ENCODE data around the gene PRKCE.

The PRKCE gene

DNA sequence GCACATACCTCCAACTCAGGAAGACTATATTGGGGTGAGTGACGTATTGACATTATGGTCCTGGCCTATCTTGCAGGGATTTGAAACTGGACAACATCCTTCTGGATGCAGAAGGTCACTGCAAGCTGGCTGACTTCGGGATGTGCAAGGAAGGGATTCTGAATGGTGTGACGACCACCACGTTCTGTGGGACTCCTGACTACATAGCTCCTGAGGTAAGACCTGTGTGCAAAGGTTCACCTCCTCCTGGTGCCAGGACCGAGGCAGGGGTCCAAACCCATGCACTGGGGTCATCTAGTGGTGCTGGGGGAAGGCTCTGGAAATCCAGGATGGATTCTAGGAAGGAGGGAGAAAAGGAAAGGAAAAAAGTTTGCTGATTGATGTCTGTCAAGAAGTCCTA is 493.5 kb downstream of the PRKCE start:
- TF ChIP-seq TAF1 (IDR thresholded peaks at IDR 0.05; ENCODE audit: borderline replicate concordance, low read depth, low read length) (no peak), POLR2A (IDR thresholded peaks at IDR 0.05; ENCODE audit: low read depth, low read length) (no peak), POLR2AphosphoS5 (IDR thresholded peaks at IDR 0.05; ENCODE audit: low read depth, low read length) (no peak)
- no peak for FAIRE-seq
- no peak for DNase-seq (ENCODE audit: insufficient read length)

DNA sequence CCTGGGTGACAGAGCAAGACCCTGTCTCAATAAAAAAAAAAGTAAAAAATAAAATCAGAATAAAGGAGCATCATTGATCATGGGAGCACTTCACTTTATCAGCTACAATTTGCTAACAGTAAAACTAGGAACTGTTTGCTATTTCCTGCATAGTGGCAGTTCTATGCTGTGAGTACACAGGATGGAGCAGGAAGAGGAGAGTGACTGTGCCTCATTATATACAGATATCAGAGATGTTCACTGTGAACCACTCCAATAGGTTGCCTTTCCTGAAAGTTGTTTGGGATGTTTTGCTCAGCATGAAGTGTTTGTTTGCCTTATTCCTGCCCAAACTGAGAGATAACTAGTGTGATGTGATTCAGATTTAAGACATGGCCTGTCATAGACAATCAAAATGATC is 494.4 kb downstream of the PRKCE start:
- FAIRE-seq (no peak), DNase-seq (ENCODE audit: insufficient read length) (no peak)
- TF ChIP-seq TAF1 (IDR thresholded peaks at IDR 0.05; ENCODE audit: borderline replicate concordance, low read depth, low read length) (no peak), POLR2AphosphoS5 (IDR thresholded peaks at IDR 0.05; ENCODE audit: low read depth, low read length) (no peak), POLR2A (IDR thresholded peaks at IDR 0.05; ENCODE audit: low read depth, low read length) (no peak)

DNA sequence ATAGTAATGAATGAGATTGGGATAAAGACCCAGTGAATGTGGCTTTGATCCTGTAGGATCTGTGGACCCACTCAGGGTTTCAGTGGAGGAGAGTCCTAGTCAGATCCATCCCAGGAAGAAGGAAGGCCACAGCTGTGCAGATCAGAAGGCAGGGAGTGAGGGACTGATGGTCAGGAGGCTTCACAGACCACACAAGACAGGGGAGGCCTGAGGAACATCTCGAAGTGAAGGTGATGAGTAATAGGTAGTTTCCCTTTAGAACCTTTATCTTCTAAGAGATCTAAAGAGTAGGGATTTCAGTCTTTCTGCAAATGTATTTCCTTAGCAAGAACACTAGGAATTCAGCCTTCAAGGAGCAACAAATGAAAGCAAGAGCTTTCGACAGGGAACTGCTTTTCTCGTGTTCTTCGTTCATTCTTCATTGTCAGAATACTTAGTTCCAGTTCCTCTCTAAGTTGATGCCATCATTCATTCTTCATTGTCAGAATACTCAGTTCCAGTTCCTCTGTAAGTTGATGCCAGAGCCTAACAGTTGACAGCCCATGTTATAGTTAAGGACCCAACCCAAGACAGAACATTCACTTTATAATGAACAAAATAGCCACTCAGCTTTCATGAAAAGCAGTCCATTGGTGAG is 495.5 kb downstream of the PRKCE start:
- FAIRE-seq (no peak), DNase-seq (ENCODE audit: insufficient read length) (no peak)
- no peak for TF ChIP-seq POLR2A (IDR thresholded peaks at IDR 0.05; ENCODE audit: low read depth, low read length)
- TF ChIP-seq TAF1 (IDR thresholded peaks at IDR 0.05; ENCODE audit: borderline replicate concordance, low read depth, low read length), result no peak
- TF ChIP-seq POLR2AphosphoS5 (IDR thresholded peaks at IDR 0.05; ENCODE audit: low read depth, low read length), result no peak

DNA sequence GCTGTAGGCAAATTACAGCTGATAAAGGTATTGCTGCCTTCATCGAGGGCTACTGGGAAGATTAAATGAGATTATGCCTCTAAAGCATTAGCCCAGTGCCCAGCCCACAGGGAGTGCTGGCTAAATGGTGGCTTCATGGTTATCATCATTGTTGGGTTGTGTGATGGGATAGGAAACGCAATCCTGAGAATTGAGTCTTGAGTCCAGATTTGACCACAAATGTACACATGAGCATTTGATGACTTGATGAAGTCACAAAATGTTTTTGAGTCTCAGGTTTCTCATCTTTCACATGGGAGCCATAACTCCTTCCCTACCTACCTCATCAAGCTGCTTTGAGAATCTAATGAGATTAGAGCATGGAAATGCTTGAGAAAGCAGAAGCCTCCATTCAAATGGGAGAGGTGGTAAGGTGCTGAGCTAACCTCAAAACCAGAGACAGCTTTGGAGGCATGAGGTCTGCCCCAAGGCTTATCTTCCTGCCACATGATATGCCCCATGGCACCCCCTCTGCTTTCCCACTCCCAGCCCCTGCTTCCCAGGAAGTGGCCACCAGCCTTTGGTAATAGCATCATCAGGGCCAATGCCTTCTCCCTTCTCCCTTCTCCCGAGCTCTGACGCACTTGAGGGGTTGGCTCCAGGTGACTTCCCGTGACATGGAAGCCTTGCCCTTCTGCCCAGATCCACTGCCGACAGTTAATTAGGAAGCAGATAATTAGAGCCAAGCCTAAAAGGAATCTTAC is 496.3 kb downstream of the PRKCE start:
- FAIRE-seq (no peak), DNase-seq (ENCODE audit: insufficient read length) (no peak)
- TF ChIP-seq POLR2AphosphoS5 (IDR thresholded peaks at IDR 0.05; ENCODE audit: low read depth, low read length) (no peak), POLR2A (IDR thresholded peaks at IDR 0.05; ENCODE audit: low read depth, low read length) (no peak), TAF1 (IDR thresholded peaks at IDR 0.05; ENCODE audit: borderline replicate concordance, low read depth, low read length) (no peak)

DNA sequence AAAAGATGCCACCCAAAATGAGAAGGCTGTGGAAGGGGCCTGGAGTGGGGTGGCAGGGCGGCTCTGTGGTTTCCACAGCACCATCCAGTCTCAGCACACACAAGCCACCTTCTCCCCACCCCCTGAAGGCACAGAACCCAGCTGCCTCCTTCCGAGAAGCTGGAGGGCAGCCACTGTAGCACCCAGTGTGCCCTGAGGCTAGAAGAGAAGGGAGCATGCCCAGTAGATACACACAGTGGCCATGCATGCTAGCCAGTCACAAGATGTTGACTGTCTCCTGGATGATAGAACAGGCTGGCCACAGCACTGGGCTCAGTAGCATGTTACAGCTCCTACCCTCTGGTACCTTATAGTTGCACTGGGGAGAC is 496.9 kb downstream of the PRKCE start:
- no peak for FAIRE-seq
- DNase-seq (ENCODE audit: insufficient read length), result no peak
- no peak for TF ChIP-seq TAF1 (IDR thresholded peaks at IDR 0.05; ENCODE audit: borderline replicate concordance, low read depth, low read length)
- TF ChIP-seq POLR2AphosphoS5 (IDR thresholded peaks at IDR 0.05; ENCODE audit: low read depth, low read length), result no peak
- TF ChIP-seq POLR2A (IDR thresholded peaks at IDR 0.05; ENCODE audit: low read depth, low read length), result no peak

DNA sequence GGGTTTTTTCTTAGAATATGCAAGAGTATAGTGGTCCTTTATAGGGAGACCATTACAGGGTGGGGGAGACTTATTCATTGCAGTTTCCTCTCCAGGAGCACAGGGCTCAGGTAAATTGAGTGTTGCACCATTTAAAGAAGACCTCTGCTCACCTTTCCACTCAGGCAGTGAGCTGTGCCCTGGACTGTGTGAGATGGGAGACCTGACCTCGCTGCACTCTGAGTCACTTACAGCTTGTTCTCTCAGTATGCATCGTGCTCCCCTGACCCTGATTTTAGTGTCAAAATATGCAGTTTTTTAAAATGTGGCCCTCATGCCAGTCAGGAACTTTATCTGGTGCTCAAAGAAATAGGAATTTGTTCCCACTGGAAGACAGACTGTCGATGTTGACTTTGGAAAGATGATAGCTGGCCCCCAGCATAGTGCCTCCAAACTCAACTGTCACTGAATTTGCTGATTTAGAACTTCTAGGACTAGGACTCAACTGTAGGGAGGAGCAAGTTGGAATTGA is 499.0 kb downstream of the PRKCE start:
- DNase-seq (ENCODE audit: insufficient read length), result no peak
- no peak for FAIRE-seq
- no peak for TF ChIP-seq POLR2AphosphoS5 (IDR thresholded peaks at IDR 0.05; ENCODE audit: low read depth, low read length)
- TF ChIP-seq TAF1 (IDR thresholded peaks at IDR 0.05; ENCODE audit: borderline replicate concordance, low read depth, low read length), result no peak
- TF ChIP-seq POLR2A (IDR thresholded peaks at IDR 0.05; ENCODE audit: low read depth, low read length), result no peak

DNA sequence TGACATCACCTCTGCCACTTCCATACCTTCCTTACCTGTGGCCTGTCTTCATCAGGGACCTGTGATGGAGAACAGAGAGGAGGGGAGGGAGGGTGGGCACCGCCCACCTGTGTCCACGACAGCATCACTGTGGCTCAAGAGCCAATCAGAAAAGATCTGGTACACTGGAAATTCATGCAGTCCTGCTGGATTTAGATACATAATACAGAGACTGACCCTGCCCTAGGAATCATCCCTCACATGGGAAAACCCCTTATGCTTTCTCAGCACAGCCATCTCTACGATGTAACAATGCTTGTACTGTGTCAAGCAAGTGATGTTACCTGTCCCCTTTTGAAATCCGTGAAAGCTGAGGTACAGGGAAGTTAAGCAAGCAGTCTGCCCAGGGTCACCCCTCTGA is 500.1 kb downstream of the PRKCE start:
- FAIRE-seq, result no peak
- DNase-seq (ENCODE audit: insufficient read length), result no peak
- TF ChIP-seq POLR2AphosphoS5 (IDR thresholded peaks at IDR 0.05; ENCODE audit: low read depth, low read length), result no peak
- TF ChIP-seq TAF1 (IDR thresholded peaks at IDR 0.05; ENCODE audit: borderline replicate concordance, low read depth, low read length), result no peak
- no peak for TF ChIP-seq POLR2A (IDR thresholded peaks at IDR 0.05; ENCODE audit: low read depth, low read length)

DNA sequence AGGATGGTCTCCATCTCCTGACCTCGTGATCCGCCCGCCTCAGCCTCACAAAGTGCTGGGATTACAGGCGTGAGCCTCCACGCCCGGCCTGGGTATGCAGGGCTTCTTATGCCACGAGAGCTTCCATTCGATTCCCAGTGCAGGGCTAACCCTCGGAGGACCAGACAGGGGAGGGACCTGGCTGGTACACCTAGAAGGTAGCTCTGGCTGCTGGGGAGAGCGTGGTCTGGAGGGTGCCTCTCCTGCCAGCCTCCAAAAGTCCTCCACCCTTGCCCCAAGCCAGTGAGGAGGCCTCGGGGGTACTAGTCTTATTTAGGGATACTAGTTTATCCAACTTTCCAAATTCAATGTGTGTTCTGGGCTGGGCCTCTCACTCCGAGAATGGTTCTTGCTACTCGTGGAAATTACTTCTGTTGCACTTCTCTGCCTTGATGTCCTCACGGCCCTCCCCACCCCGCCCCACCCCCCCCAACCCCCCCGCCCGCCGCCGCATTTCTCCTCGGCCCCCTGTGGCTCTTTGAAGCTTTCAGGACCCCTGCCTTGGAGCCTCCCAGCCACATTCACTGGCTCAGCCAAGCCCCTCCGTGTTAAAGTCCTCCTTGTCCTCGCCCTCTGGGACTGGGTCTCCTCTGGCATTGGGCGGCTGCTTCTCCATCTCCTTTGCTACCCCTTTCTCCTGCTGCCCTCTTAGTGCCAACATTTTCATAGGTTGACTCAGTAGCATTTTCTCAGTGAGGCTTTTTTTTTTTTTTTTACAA is 502.7 kb downstream of the PRKCE start:
- no peak for TF ChIP-seq TAF1 (IDR thresholded peaks at IDR 0.05; ENCODE audit: borderline replicate concordance, low read depth, low read length)
- no peak for TF ChIP-seq POLR2A (IDR thresholded peaks at IDR 0.05; ENCODE audit: low read depth, low read length)
- DNase-seq (ENCODE audit: insufficient read length) (no peak), FAIRE-seq (no peak)

DNA sequence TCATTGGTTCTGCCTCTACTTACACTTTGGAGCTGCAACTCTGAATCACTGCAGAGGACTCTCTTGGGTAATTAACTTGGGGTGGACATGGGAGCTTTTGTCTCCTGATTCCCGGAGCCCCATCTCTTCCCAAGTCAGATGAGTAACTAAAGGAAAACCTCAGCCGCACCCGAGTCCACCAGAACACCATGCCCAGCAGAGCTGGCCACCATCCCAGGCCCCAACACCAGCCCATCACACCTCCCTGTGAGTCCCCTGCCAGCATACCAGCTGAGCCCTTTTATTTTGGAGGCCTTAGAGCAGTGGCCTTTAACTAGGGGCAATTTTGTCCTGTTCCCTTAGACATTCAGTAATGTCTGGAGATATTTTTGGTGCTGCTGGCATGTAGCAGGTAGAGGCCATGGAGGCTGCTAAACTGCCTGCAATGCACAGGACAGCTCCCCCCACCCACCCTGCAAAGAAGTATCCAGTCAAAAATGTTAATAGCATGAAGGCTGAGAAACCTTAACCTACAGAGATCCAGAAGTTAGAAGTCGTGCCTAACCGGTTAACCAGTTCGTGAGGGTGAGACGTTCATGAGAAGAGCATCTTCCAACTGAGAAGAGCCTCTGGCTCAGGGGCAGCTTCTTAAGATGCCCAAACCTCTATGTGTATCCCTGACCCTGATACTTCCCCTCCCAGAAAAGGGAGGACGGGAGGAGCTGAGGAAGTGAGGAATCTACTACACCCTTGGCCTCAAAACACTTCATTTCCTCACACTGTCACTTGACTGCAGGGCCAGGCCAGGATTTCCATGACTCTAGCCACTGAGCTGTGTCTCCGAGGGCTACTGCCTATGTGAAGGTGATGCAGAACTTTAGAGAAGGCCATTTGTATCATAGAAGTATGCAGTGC is 505.8 kb downstream of the PRKCE start:
- TF ChIP-seq POLR2AphosphoS5 (IDR thresholded peaks at IDR 0.05; ENCODE audit: low read depth, low read length) (no peak), POLR2A (IDR thresholded peaks at IDR 0.05; ENCODE audit: low read depth, low read length) (no peak), TAF1 (IDR thresholded peaks at IDR 0.05; ENCODE audit: borderline replicate concordance, low read depth, low read length) (no peak)
- DNase-seq (ENCODE audit: insufficient read length) (no peak), FAIRE-seq (no peak)

DNA sequence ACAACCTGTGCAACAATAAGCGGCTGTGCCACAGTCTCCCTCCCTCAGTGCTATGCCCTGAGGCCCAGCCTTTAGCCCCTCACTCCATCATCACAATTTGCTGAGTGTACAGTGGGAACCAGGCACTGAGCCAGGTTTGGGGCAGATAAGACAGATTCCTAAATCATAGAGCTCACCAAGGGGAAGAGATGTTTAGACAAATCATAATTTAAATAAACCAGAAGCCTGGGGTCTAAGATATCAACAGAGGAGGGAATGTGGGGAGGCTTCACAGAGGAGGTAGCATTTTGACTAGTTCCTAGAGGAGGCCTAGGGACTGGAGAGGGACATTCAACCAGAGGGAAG is 506.5 kb downstream of the PRKCE start:
- FAIRE-seq, result no peak
- DNase-seq (ENCODE audit: insufficient read length), result no peak
- no peak for TF ChIP-seq POLR2A (IDR thresholded peaks at IDR 0.05; ENCODE audit: low read depth, low read length)
- no peak for TF ChIP-seq TAF1 (IDR thresholded peaks at IDR 0.05; ENCODE audit: borderline replicate concordance, low read depth, low read length)
- TF ChIP-seq POLR2AphosphoS5 (IDR thresholded peaks at IDR 0.05; ENCODE audit: low read depth, low read length), result no peak

DNA sequence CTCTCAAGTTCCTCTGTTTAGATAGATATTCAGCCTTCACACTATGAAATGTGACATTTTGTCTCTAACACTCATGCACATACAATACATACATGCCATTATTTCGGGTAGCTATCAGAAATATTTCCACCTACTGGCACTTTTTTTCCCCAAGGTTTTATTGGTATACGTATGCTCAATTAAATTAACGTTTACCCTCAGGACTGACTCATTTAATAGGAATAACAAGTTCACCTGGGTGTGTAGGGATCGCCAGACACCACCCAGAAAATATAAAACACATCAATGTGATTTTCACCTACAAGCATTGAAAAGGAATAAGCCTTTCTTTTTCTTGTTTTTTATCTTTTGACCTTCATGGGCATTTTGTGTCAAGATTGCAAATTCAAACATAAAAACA is 507.2 kb downstream of the PRKCE start:
- DNase-seq (ENCODE audit: insufficient read length), result no peak
- TF ChIP-seq POLR2A (IDR thresholded peaks at IDR 0.05; ENCODE audit: low read depth, low read length) (no peak), POLR2AphosphoS5 (IDR thresholded peaks at IDR 0.05; ENCODE audit: low read depth, low read length) (no peak)
- no peak for FAIRE-seq
